Omental fat pad (tissue), 4 donors: ENCODE data around the gene SUPT20H. TPM values are rescaled to one million over a fixed set of nuclear protein-coding genes. Genes with fewer than 3 reads are reported as not detected.
A peak's percentile ranks its signal among the peaks of the same experiment; 100 is the strongest.

Experiments used
- ATAC-seq: fragments of 150-250 bp; one replicate; pipeline ENCODE4 v1.9.1; 2016; ENCODE audit warnings: mild to moderate bottlenecking, moderate library complexity; ENCODE audit not compliant: low FRiP score
- DNase-seq: peaks from one replicate; pipeline ENCODE4 v3.0.0-alpha.2; 2019; ENCODE audit warnings: low spot score
- total RNA-seq, 4 donors: library from RNA; depleted of rRNA; stranded (reverse); fragments of >200 nt; gene quantifications; one replicate each; pipeline ENCODE4 v1.1.0, GENCODE V29; 2016
- TF ChIP-seq, protein P1 (sequence below), 3 donors: fragments of 450-650 bp; IDR thresholded peaks; one replicate each; pipeline ENCODE4 v1.5.1; 2016 to 2017; ENCODE audit warnings: antibody characterized with exemption in 3 of 3, mild to moderate bottlenecking in 3 of 3, moderate library complexity in 2 of 3

Gene SUPT20H
- total RNA-seq, 4 donors from 2014 or later: 19.5 to 57.5 (median 31.8) TPM

DNA sequence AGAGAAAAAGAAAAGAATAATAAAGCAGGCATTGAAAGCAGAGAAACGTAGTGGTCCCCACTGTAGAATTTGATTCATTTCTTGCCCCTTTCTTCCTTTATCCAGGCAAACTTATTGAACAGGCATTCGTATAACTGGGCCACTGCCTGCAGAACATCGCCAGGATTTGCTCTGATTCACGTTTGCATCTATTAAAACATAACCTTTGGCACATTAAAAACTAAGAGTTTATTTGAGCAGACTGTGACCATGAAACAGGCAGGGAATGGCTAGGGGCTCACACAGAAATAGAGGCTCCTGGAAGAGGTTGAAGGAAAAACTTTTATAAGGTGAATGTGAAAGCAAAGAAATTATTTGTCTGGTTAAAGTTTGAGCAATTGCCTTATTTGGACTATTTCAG is 12.5 kb upstream of the SUPT20H start:
- no peak for DNase-seq
- TF ChIP-seq, protein P1, sequence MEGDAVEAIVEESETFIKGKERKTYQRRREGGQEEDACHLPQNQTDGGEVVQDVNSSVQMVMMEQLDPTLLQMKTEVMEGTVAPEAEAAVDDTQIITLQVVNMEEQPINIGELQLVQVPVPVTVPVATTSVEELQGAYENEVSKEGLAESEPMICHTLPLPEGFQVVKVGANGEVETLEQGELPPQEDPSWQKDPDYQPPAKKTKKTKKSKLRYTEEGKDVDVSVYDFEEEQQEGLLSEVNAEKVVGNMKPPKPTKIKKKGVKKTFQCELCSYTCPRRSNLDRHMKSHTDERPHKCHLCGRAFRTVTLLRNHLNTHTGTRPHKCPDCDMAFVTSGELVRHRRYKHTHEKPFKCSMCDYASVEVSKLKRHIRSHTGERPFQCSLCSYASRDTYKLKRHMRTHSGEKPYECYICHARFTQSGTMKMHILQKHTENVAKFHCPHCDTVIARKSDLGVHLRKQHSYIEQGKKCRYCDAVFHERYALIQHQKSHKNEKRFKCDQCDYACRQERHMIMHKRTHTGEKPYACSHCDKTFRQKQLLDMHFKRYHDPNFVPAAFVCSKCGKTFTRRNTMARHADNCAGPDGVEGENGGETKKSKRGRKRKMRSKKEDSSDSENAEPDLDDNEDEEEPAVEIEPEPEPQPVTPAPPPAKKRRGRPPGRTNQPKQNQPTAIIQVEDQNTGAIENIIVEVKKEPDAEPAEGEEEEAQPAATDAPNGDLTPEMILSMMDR (IDR thresholded peaks at IDR 0.05): no peak

DNA sequence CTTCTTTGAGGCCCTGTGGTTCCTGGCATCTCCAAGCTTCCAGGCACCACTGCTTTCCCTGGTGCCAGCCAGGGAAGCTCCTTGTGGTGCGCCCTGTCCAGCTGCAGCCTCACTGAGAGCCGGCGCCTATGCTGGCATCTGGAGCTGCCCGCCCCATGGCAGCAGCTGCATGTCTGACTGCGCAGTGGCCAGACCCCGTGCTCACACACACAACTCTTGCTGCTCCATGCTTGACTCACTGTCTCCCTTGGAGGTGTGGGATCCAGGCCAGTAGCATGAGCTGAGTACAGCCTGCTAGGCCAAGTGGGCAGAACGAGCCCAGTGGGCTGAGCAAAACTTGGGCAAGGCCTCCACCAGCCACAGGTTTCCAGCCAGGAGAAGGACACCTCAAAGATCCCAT is 11.5 kb upstream of the SUPT20H start:
- TF ChIP-seq, protein P1 (IDR thresholded peaks at IDR 0.05): no peak
- no peak for ATAC-seq
- no peak for DNase-seq

More for the DNA sequence above, 12.5 kb upstream of the SUPT20H start:
- ATAC-seq: no peak

DNA sequence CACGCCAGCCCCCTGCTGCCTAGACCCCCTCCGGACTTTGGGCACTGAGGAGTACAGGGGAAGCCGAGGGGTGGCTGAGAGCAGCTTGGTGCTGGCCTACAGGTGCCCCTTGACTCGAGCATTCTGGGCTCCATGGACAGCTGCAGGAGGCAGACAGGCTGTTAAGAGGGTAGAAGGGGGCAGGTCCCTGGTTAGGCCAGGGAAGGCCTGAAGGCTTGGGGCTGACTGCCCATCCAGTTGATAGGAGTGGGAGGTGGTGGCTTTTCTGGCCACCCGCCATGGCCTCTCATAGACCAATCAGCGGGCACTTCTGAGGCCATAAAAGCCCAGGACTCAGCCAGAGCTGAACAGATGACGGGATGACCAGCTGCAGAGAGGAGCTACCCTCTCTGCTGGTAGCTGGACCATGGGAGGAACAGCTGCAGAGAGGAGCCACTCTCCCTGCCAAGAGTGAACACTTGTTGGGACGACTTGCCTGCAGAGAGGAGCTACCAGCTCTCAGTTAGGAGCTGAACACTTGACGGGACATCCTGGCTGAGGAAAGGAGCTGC is 10.7 kb upstream of the SUPT20H start:
- TF ChIP-seq, protein P1 (IDR thresholded peaks at IDR 0.05): no peak
- ATAC-seq: peak; percentile 4
- DNase-seq: no peak

DNA sequence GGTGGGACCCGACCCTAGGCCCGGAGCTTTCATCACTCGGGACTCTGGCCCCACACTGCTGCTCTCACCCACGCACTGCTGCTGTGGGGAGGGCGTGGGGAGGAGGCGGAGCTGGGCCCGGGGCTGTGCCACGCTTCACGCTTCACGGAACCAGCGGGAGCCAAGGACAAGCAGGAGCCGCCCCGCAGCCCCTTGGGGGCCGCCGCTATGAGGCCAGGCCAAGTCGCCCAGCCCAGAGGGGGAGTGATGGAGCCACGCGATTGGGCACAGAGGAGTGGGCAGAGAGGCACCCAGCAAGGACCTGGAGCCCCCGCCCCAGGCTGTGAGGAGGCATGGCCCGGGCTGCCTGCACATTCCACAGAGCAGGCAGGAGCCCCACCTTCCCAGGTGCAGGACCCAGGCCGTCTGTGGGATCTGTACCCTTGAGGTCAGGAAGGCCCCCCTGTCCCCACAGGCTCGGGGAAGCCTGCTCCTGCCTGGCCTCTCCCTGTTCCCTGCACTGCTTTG is 10.2 kb upstream of the SUPT20H start:
- TF ChIP-seq, protein P1 (IDR thresholded peaks at IDR 0.05): no peak
- DNase-seq (no peak), ATAC-seq (no peak)

DNA sequence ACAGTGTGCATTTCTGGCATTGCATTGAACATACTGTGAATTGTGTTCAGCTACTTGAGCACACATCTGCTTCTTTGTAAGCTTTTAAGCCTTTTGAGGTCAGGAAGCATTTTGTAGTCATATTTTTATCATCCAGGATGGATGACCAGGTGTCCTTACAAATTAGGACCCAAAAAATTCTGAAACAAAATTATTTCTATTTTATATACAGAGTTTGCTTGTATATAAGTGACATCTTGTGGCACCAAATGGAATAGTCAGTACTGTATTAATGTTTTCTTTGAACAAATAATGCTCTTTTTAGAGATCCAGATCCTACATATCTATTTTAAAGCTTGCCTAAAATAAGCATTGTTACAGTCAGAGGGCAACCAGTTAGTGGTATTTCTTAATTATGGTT is 9.5 kb upstream of the SUPT20H start:
- TF ChIP-seq, protein P1 (IDR thresholded peaks at IDR 0.05): no peak
- DNase-seq (no peak), ATAC-seq (no peak)

DNA sequence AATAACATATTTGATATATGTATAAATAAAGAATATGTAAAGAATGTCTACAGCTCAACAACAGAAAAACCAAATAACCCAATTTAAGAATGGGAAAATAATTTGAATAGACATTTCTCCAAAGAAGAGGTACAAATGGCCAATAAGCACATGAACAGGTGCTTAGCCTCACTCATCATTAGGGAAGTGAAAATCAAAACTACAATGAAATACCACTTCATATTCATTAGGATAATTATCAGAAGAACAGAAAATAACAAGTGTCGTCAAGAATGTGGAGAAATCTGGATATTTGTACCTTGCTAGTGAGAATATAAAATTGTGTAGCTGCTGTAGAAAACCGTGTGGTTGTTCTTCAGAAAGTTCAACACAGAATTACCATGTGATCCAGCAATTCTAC is 8.4 kb upstream of the SUPT20H start:
- TF ChIP-seq, protein P1 (IDR thresholded peaks at IDR 0.05): no peak
- ATAC-seq: no peak
- DNase-seq: no peak

DNA sequence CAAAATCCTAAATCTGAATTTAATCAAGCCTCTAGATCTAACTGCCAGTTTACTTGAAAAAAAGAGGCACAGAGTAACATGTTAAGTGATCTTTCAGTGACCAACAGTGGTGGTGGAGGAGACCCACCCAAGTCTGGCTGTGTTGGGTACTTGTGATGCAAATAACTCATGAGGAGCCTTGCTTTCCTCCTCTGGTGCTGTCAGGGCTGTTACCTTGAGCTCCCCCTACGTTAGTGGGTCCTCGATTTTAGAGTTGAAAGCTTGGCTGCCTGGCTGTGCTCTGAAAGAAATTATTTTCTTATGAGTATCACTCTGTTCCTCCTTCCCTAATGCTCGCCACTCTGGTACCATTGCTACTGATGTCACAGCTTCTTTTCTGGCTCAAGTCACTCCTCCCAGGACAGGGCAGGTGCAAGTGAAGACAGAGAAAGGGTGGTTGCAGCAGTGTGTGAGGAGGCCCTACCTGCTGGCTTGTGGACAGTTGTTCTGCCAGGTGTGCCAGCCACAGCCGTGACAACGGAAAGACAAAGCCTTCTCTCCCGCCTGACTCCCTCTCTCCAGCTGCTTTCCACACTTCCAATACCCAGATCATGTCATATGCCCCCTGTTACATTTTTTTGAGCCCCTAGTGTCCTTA is 6.5 kb upstream of the SUPT20H start:
- DNase-seq (no peak), ATAC-seq (no peak)
- TF ChIP-seq, protein P1 (IDR thresholded peaks at IDR 0.05): no peak
